Placental pericyte (primary cell): ENCODE measurements around the gene NDEL1. TPM values are rescaled to one million over a fixed set of nuclear protein-coding genes. Genes with fewer than 3 reads are reported as not detected.

Source experiments
- small RNA-seq: library from RNA; depleted of rRNA; stranded (forward); fragments of <200 nt; gene quantifications from one replicate; pipeline ENCODE3, GENCODE V24; 2012; ENCODE audit warnings: low replicate concordance
- total RNA-seq: library from RNA; depleted of rRNA; stranded (reverse); fragments of >200 nt; gene quantifications from 2 replicates; pipeline ENCODE4 v1.2.3, GENCODE V29; 2012

The NDEL1 gene, protein sequence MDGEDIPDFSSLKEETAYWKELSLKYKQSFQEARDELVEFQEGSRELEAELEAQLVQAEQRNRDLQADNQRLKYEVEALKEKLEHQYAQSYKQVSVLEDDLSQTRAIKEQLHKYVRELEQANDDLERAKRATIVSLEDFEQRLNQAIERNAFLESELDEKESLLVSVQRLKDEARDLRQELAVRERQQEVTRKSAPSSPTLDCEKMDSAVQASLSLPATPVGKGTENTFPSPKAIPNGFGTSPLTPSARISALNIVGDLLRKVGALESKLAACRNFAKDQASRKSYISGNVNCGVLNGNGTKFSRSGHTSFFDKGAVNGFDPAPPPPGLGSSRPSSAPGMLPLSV
- total RNA-seq = 65.4 and 101 TPM in 2 replicates

DNA sequence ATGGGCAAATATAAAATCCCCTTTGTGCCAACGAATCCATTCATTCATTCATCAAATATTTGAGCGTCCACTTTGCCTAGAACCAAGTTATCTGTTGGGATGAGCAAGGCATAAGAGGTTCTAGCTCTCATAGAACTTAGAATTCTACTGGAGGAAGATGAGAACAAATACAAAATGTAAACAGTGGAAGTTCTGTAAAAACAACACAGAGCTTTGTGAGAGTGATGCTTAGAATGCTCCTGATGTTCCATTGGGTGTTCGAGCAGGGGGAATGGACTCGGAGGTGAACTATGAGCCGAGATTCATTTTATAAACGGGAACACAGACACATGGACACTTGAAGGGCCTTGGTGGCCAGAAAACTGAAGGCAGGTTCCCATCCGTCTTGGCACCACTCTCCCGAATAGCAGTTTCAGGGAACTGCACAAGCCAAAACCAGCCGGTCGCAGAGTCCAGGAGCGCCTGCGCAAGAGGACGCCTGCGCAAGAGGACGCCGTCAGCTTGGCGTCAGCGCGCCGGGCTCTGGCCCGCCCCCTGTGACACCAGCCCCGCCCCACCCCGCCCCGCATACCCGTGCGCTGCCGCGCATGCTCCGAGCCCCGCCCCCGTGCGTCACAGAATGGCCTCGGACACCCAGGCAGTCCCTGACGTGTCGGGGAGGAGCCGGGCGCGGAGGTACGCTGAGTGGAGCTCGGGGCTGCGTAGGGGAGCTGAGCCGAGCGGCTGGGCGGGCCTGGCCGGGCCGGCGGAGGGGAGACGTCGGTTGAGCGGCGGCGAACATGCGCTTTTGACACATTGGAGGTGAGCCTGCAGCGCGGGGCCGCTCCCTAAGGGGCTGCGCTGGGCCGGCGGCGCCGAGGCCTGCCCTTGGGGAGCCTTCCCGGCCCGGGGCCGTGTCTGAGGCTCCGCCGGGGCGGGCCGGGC is at the start of gene NDEL1:
TSS of gene NDEL1 (plus strand) at position 640 of the 924 bp plus-strand sequence. CDS start 8,388 bp downstream, outside the sequence.

DNA sequence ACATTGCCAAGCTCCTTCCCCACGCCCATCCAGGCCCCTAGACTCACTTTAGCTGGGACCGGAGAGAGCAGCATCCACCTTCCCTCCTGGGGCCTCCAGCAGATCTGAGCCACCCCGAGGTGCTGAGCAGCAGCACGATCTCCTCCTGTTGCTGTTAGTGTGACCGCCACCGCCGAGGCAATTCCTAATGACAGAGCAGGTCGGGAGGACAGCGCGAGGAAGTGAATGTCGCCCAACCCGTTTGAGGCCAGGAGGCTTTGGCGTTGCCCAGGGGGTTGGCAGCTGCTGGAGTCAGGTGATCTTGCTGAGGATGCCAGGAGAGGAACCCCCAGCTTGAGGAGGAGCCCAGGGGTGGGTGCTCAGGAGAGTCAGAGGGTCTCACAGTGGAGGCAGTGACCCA is 38.0 kb upstream of the NDEL1 start, which contains the start of gene RNF222:
TSS of gene RNF222 (minus strand) at position 192 of the 400 bp plus-strand sequence. CDS start 4,366 bp downstream, outside the sequence.

Small RNA genes within 50 kb of the gene (small RNA-seq; reads per million reads assigned to genes)
- gene RNU7-43P = not detected

Other genes starting within 250 kb of the NDEL1 start
- gene BORCS6, start 245.7 kb upstream of the NDEL1 start, total RNA-seq = 7.6 and 11.6 TPM in 2 replicates
- gene AURKB, start 225.3 kb upstream of the NDEL1 start, total RNA-seq = 2.6 and 67.6 TPM in 2 replicates
- gene CTC1, start 187.8 kb upstream of the NDEL1 start, total RNA-seq = 6.3 and 9.4 TPM in 2 replicates
- gene PFAS, start 186.6 kb upstream of the NDEL1 start, total RNA-seq = 16.4 and 74.0 TPM in 2 replicates
- 7.4 and 16.9 TPM in 2 replicates for gene RANGRF, start 147.2 kb upstream of the NDEL1 start, total RNA-seq
- gene SLC25A35, start 140.5 kb upstream of the NDEL1 start, total RNA-seq = 0.66 and 1.4 TPM in 2 replicates
- not detected in 2 replicates for gene ARHGEF15, start 125.6 kb upstream of the NDEL1 start, total RNA-seq
- not detected in 2 replicates for gene ODF4, start 96.0 kb upstream of the NDEL1 start, total RNA-seq
- 1,554 and 3,672 TPM in 2 replicates for gene RPL26, start 52.7 kb upstream of the NDEL1 start, total RNA-seq
- gene RNF222, start 38.1 kb upstream of the NDEL1 start, total RNA-seq = not detected in 2 replicates
- gene MYH10, start 194.8 kb downstream of the NDEL1 start, total RNA-seq = 49.8 and 120 TPM in 2 replicates